Placental epithelial cell (primary cell): ENCODE measurements around the gene ZNF382. TPM values are rescaled to one million over a fixed set of nuclear protein-coding genes. Genes with fewer than 3 reads are reported as not detected.

Experiments
- total RNA-seq: library from RNA; depleted of rRNA; stranded (reverse); fragments of >200 nt; gene quantifications from 2 replicates; pipeline ENCODE4 v1.2.3, GENCODE V29; 2012

Gene ZNF382
- 5.3 and 11.8 TPM in 2 replicates for total RNA-seq

DNA sequence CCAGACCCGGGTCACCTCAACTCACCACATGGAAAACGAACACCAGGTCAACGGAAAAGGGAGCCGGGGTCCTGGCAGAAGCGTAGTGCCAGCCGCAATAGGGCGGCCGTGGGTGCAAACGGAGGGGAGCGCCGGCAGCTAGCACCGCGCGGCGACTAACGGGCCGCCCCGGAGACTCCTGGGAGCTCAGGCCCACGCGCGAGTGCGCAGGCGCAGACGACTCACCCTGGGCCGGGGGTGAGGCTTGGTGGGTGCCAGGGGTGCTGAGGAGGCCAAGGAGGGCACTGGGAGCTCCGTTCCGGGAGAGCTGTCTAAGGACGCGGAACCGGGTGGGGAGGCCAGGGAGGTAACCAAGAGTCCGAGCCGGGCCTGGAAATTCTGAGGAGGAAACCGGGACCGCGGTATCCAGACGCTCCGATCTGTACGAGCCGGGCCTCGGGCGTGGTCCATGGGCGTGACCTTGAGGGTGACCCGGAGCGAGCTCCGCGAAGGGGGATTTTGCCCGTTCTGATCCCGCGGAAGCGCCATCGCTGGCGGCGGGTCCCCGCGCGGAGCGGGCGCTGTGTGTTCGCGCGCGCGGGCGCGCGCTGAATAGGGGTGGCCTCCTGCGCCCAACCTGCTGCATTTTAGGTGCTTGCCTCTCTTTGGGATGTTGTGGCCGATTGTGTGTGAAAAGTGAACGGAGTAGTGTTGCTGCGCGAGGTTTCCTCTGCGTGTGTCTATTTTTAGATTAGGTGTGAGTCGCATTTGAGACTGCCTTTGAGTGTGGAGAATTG lies at the start of gene ZNF382:
ZNF382 (plus strand) TSS at position 213 of the 776 bp plus-strand sequence. CDS start 4,602 bp downstream, outside the sequence.

DNA sequence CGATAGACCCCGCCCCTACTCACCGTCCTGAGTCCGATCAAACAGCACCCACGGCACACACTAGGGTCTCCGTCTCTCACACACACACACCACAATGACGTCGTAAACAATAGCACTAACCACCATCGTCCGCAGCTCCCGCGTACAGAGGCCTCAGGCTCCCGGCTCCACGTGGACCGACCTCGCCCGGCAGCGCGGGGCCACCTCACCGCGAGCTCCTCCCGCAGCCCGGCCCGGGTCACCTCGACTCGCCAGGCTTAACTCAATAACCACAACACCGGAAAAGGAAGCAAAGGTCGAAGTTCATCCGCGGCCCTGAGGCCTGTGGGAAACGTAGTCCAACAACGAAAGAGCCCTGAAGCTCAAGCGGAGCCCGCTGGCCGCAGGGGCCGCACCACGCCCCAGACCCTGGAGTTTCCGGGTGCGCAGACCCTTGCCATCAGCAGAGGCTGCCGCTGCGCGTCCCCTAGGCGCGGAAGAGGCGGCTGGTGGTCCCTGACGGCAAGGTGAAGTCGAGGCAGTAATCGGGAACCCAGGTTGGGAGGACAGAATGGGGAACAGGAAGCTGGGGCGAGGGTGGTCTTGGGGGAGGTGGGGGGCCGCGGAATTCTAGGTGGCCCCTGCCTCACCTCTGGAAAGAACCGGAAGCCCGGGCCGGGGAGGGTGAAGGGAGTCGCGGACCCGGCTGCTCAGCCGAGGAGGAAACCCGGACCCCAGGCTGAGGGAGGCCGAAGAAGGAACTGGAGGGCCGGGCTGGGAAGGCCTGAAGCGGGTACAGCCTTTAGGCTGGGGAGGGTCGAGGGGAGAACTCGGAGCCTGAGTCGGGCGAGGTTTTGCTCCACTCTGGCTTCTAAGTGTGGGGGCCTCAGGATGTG lies 31.9 kb upstream of the ZNF382 start, which contains the start of gene ZNF529:
ZNF529 (minus strand) TSS at position 273 of the 875 bp plus-strand sequence. CDS start 946 bp downstream, outside the sequence.

Other genes with a start within 250 kb of the ZNF382 start
- 1.6 and 3.9 TPM in 2 replicates for gene ZFP14, start 226.1 kb upstream of the ZNF382 start, total RNA-seq
- 8.2 and 10.2 TPM in 2 replicates for gene ZFP82, start 186.7 kb upstream of the ZNF382 start, total RNA-seq
- gene ZNF566, start 115.8 kb upstream of the ZNF382 start, total RNA-seq: 5.9 and 6.7 TPM in 2 replicates
- gene ZNF260, start 77.0 kb upstream of the ZNF382 start, total RNA-seq: 18.1 and 27.1 TPM in 2 replicates
- 9.4 and 12.4 TPM in 2 replicates for gene ZNF529, start 32.0 kb upstream of the ZNF382 start, total RNA-seq
- 11.6 and 12.6 TPM in 2 replicates for gene ZNF461, start 61.5 kb downstream of the ZNF382 start, total RNA-seq
- 7.7 and 8.6 TPM in 2 replicates for gene ZNF567, start 82.3 kb downstream of the ZNF382 start, total RNA-seq
- gene ZNF850, start 167.5 kb downstream of the ZNF382 start, total RNA-seq: 4.7 and 4.9 TPM in 2 replicates
- 6.7 and 7.7 TPM in 2 replicates for gene ZNF790, start 233.1 kb downstream of the ZNF382 start, total RNA-seq
- 4.3 and 6.2 TPM in 2 replicates for gene ZNF345, start 245.6 kb downstream of the ZNF382 start, total RNA-seq